Activated naive CD4-positive, alpha-beta T cell treated with anti-CD3 and anti-CD28 coated beads, Interleukin-2, amount 10 ng/mL, durations not matched to agents 7 days and 5 days (primary cell): ENCODE results near the gene NKTR.

Experiments used
- CTCF ChIA-PET: fragments of 350-600 bp; sonication (Branson Sonifier 250); formaldehyde crosslinking; loops from one replicate; lab custom pipeline; 2021; ENCODE audit warnings: antibody characterized with exemption; lab: Charles Lee
- DNase-seq: peaks from one replicate; pipeline ENCODE4 v3.0.0-alpha.2; 2020
- H3K27ac Mint-ChIP-seq: one replicate; pipeline ENCODE4 v1.8.0; 2021; ENCODE audit warnings: mild to moderate bottlenecking, moderate library complexity, mixed read lengths
- H3K27me3 Mint-ChIP-seq: one replicate; pipeline ENCODE4 v1.8.0; 2021; ENCODE audit warnings: mild to moderate bottlenecking, mixed read lengths
- H3K36me3 Mint-ChIP-seq: one replicate; pipeline ENCODE4 v1.8.0; 2021; ENCODE audit warnings: mixed read lengths
- H3K4me1 Mint-ChIP-seq: one replicate; pipeline ENCODE4 v1.8.0; 2021; ENCODE audit warnings: mixed read lengths
- H3K4me3 Mint-ChIP-seq: one replicate; pipeline ENCODE4 v1.8.0; 2021; ENCODE audit warnings: mild to moderate bottlenecking, moderate library complexity, mixed read lengths
- H3K9me3 Mint-ChIP-seq: one replicate; pipeline ENCODE4 v1.8.0; 2021; ENCODE audit warnings: mixed read lengths

Gene NKTR

GRCh38 chr3:42675909-42676308 lies 75.4 kb downstream of the NKTR start:
- DNase-seq, result no peak
- Mint-ChIP-seq H3K9me3 (peaks cover 7% of the 10 kb centered on the region), H3K27ac (no peak overlapping the region), H3K4me1 (no peaks in the 10 kb centered on the region), H3K36me3 (no peaks in the 10 kb centered on the region), H3K27me3 (peaks cover 14% of the 10 kb centered on the region), H3K4me3 (no peak overlapping the region)
- CTCF ChIA-PET, result no interaction called here

- Mint-ChIP-seq H3K27ac (no peak overlapping the region), H3K27me3 (peaks cover 17% of the 10 kb centered on the region), H3K4me3 (no peak overlapping the region), H3K4me1 (no peaks in the 10 kb centered on the region), H3K9me3 (peaks cover 7% of the 10 kb centered on the region), H3K36me3 (no peaks in the 10 kb centered on the region)
- CTCF ChIA-PET, result interaction anchor here (1.0 kb wide), 1 partner anchor 65 kb away, joined by 3 read pairs; no protein-coding TSS in a partner anchor
- no peak for DNase-seq
Observed at GRCh38 chr3:42678447-42678846, 78.0 kb downstream of the NKTR start.

GRCh38 chr3:42680271-42680670 lies 79.8 kb downstream of the NKTR start:
- DNase-seq, result no peak
- Mint-ChIP-seq H3K9me3 (peaks cover 7% of the 10 kb centered on the region), H3K27me3 (peaks cover 21% of the 10 kb centered on the region), H3K4me1 (no peaks in the 10 kb centered on the region), H3K4me3 (no peak overlapping the region), H3K27ac (no peak overlapping the region), H3K36me3 (no peaks in the 10 kb centered on the region)
- CTCF ChIA-PET, result no interaction called here

- Mint-ChIP-seq H3K27ac (no peak overlapping the region), H3K4me1 (no peaks in the 10 kb centered on the region), H3K27me3 (peaks cover 26% of the 10 kb centered on the region), H3K36me3 (no peaks in the 10 kb centered on the region), H3K4me3 (no peak overlapping the region), H3K9me3 (peaks cover 6% of the 10 kb centered on the region)
- DNase-seq, result no peak
- CTCF ChIA-PET, result no interaction called here
Observed at GRCh38 chr3:42680806-42681205, 80.3 kb downstream of the NKTR start.

- no peak overlapping the region for H3K4me3 Mint-ChIP-seq
Observed at GRCh38 chr3:42681361-42682038, 81.0 kb downstream of the NKTR start.

GRCh38 chr3:42682301-42683070 lies 82.0 kb downstream of the NKTR start:
- Mint-ChIP-seq H3K9me3 (peaks cover 4% of the 10 kb centered on the region), H3K36me3 (no peaks in the 10 kb centered on the region), H3K27ac (no peak overlapping the region), H3K27me3 (peaks cover 38% of the 10 kb centered on the region), H3K4me3 (no peak overlapping the region), H3K4me1 (no peaks in the 10 kb centered on the region)
- CTCF ChIA-PET, result no interaction called here
- no peak for DNase-seq

More at GRCh38 chr3:42681361-42682038, 81.0 kb downstream of the NKTR start:
- no peaks in the 10 kb centered on the region for H3K36me3 Mint-ChIP-seq
- peaks cover 29% of the 10 kb centered on the region for H3K27me3 Mint-ChIP-seq
- H3K4me1 Mint-ChIP-seq, result no peaks in the 10 kb centered on the region
- no peak overlapping the region for H3K27ac Mint-ChIP-seq
- DNase-seq, result no peak
- peaks cover 4% of the 10 kb centered on the region for H3K9me3 Mint-ChIP-seq
- CTCF ChIA-PET, result no interaction called here

- CTCF ChIA-PET, result no interaction called here
- DNase-seq, result peak; percentile 30
- Mint-ChIP-seq H3K36me3 (no peaks in the 10 kb centered on the region), H3K27me3 (peaks cover 44% of the 10 kb centered on the region), H3K27ac (no peak overlapping the region), H3K9me3 (no peaks in the 10 kb centered on the region), H3K4me3 (no peak overlapping the region), H3K4me1 (no peaks in the 10 kb centered on the region)
Observed at GRCh38 chr3:42683875-42684598, 83.6 kb downstream of the NKTR start.

GRCh38 chr3:42684632-42685362 lies 84.3 kb downstream of the NKTR start:
- Mint-ChIP-seq H3K4me3 (no peak overlapping the region), H3K36me3 (no peaks in the 10 kb centered on the region), H3K27me3 (peaks cover 46% of the 10 kb centered on the region), H3K9me3 (no peaks in the 10 kb centered on the region), H3K4me1 (no peaks in the 10 kb centered on the region), H3K27ac (no peak overlapping the region)
- DNase-seq, result no peak
- CTCF ChIA-PET, result no interaction called here

GRCh38 chr3:42685363-42685881 lies 84.9 kb downstream of the NKTR start, which contains the start of gene KLHL40:
Gene KLHL40 (plus strand): TSS chr3:42685537. CDS start chr3:42685619, 82 bp downstream.
- no peak for DNase-seq
- Mint-ChIP-seq H3K27ac (no peak within 1 kb of the TSS), H3K9me3 (no peaks in the 10 kb centered on the region), H3K4me3 (no peak within 1 kb of the TSS), H3K36me3 (no peaks in the 10 kb centered on the region), H3K27me3 (peaks cover 48% of the 10 kb centered on the region), H3K4me1 (no peaks in the 10 kb centered on the region)
- CTCF ChIA-PET, result no interaction called here

GRCh38 chr3:42685891-42686820 lies 85.7 kb downstream of the NKTR start:
- no peaks in the 10 kb centered on the region for H3K36me3 Mint-ChIP-seq
- no peak overlapping the region for H3K27ac Mint-ChIP-seq
- H3K27me3 Mint-ChIP-seq, result peaks cover 49% of the 10 kb centered on the region
- CTCF ChIA-PET, result no interaction called here
- H3K4me3 Mint-ChIP-seq, result no peak overlapping the region
- no peak for DNase-seq
- H3K9me3 Mint-ChIP-seq, result no peaks in the 10 kb centered on the region
- no peaks in the 10 kb centered on the region for H3K4me1 Mint-ChIP-seq

- CTCF ChIA-PET, result no interaction called here
- Mint-ChIP-seq H3K4me1 (no peaks in the 10 kb centered on the region), H3K36me3 (no peaks in the 10 kb centered on the region), H3K4me3 (no peak overlapping the region), H3K27me3 (peaks cover 53% of the 10 kb centered on the region), H3K9me3 (no peaks in the 10 kb centered on the region), H3K27ac (no peak overlapping the region)
- DNase-seq, result no peak
Observed at GRCh38 chr3:42686832-42687650, 86.6 kb downstream of the NKTR start.

GRCh38 chr3:42688016-42688415 lies 87.5 kb downstream of the NKTR start:
- no peak for DNase-seq
- Mint-ChIP-seq H3K27me3 (peaks cover 53% of the 10 kb centered on the region), H3K9me3 (no peaks in the 10 kb centered on the region), H3K4me1 (no peaks in the 10 kb centered on the region), H3K36me3 (no peaks in the 10 kb centered on the region), H3K27ac (no peak overlapping the region), H3K4me3 (no peak overlapping the region)
- CTCF ChIA-PET, result no interaction called here
